Ishikawa (cell line): ENCODE results near the gene DHDH.

Experiments
- CEBPB ChIP-seq: IDR thresholded peaks from 2 replicates; pipeline ENCODE4 v1.6.1; 2012
- CREB1 ChIP-seq: IDR thresholded peaks from 2 replicates; pipeline ENCODE4 v1.6.1; 2012; ENCODE audit warnings: low read depth
- EGR1 ChIP-seq: IDR thresholded peaks from 2 replicates; pipeline ENCODE4 v1.6.1; 2012
- EP300 ChIP-seq: IDR thresholded peaks from 2 replicates; pipeline ENCODE4 v1.6.1; 2012; ENCODE audit warnings: borderline replicate concordance
- NFIC ChIP-seq: IDR thresholded peaks from 2 replicates; pipeline ENCODE4 v1.6.1; 2012
- RAD21 ChIP-seq: IDR thresholded peaks from 2 replicates; pipeline ENCODE4 v1.6.1; 2012; ENCODE audit warnings: low read depth
- TAF1 ChIP-seq: IDR thresholded peaks from 2 replicates; pipeline ENCODE4 v1.6.1; 2012; ENCODE audit warnings: low read depth, mild to moderate bottlenecking
- TCF12 ChIP-seq: IDR thresholded peaks from 2 replicates; pipeline ENCODE4 v1.6.1; 2012; ENCODE audit warnings: low read depth
- TEAD4 ChIP-seq: IDR thresholded peaks from 2 replicates; pipeline ENCODE4 v1.6.1; 2012
- YY1 ChIP-seq: IDR thresholded peaks from 2 replicates; pipeline ENCODE4 v1.6.1; 2012; ENCODE audit warnings: low read depth
- TF ChIP-seq, protein P1 (sequence below): IDR thresholded peaks from 2 replicates; pipeline ENCODE4 v1.6.1; 2012
- TF ChIP-seq, protein P2 (sequence below): IDR thresholded peaks from 2 replicates; pipeline ENCODE4 v1.6.1; 2012; ENCODE audit warnings: low read depth, mild to moderate bottlenecking

DNA sequence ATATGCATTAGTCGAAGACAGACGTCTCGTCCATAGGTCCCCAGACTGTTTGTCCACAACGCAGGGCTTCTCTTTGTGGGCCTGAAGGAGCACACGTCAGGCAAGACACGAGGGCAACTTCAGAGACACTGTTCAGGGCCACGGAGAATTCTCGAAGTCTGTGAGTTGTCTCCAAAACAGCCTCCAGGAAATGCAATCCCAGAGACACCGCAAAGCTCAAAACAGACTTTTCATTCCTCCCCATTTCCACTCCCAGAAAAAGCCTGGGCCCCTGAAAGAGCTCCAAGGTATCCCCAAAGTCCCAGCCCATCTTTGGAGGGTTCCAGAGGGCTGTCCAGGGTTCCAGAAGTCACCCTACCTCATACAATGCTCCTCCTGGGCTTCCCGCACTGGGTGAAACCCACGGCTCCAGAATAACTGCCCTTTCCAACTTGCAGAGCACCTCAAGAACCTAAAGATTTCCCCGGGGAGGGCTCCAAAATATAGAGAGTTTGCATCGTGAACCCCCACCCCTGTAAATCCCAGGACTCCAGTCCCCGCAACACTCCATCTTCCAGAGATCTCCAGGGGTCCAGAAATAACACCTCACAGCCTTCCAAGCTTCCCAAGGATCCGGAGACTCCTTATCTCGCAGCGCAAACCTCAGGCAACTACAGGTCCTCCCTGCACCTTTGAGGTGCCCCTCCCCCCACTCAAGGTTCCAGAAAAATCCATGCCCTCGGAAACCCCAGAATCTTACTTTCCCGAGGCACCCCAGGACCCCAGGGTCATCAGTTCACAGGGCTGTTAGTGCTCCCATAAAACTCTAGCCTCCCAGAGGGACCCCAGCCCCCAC, 30.9 kb downstream of the DHDH start:
- TF ChIP-seq, protein P1, sequence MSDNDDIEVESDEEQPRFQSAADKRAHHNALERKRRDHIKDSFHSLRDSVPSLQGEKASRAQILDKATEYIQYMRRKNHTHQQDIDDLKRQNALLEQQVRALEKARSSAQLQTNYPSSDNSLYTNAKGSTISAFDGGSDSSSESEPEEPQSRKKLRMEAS, result no peak
- no peak for TF ChIP-seq NFIC
- no peak for TF ChIP-seq EGR1
- no peak for TF ChIP-seq YY1
- no peak for TF ChIP-seq EP300
- TF ChIP-seq, protein P2, sequence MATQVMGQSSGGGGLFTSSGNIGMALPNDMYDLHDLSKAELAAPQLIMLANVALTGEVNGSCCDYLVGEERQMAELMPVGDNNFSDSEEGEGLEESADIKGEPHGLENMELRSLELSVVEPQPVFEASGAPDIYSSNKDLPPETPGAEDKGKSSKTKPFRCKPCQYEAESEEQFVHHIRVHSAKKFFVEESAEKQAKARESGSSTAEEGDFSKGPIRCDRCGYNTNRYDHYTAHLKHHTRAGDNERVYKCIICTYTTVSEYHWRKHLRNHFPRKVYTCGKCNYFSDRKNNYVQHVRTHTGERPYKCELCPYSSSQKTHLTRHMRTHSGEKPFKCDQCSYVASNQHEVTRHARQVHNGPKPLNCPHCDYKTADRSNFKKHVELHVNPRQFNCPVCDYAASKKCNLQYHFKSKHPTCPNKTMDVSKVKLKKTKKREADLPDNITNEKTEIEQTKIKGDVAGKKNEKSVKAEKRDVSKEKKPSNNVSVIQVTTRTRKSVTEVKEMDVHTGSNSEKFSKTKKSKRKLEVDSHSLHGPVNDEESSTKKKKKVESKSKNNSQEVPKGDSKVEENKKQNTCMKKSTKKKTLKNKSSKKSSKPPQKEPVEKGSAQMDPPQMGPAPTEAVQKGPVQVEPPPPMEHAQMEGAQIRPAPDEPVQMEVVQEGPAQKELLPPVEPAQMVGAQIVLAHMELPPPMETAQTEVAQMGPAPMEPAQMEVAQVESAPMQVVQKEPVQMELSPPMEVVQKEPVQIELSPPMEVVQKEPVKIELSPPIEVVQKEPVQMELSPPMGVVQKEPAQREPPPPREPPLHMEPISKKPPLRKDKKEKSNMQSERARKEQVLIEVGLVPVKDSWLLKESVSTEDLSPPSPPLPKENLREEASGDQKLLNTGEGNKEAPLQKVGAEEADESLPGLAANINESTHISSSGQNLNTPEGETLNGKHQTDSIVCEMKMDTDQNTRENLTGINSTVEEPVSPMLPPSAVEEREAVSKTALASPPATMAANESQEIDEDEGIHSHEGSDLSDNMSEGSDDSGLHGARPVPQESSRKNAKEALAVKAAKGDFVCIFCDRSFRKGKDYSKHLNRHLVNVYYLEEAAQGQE, result no peak
- TF ChIP-seq CEBPB, result no peak
- no peak for TF ChIP-seq TCF12
- TF ChIP-seq CREB1, result no peak
- no peak for TF ChIP-seq TEAD4
- TF ChIP-seq TAF1, result 0 out of 2 replicates have a peak, but pooled peaks have one; percentile 19
- no peak for TF ChIP-seq RAD21
